ENCODE data around the gene LDB3. TPM values are rescaled to one million over a fixed set of nuclear protein-coding genes. Genes with fewer than 3 reads are reported as not detected.
"Not testable (repeated sequence)": the region's sequence is repeated elsewhere in the genome, so short reads cannot be mapped to it uniquely, and the experiment has no call there.

The LDB3 gene
- total and polyA plus RNA-seq, 3 donors from 2014 or later: 2.7 to 20.3 (median 3.6) TPM

- Histone ChIP-seq H3K36me3 (ENCODE audit: low read depth, missing control alignments) (no peaks in the 10 kb centered on the region), H3K27me3 (no peaks in the 10 kb centered on the region), H3K4me3 (no peak overlapping the region), H3K9me3 (no peaks in the 10 kb centered on the region), H3K27ac (no peak overlapping the region), H3K4me1 (peaks cover 7% of the 10 kb centered on the region)
- intact Hi-C loops (cut with DNase I; ENCODE audit: low total_unique reads): no loop called here
- WGBS, 2 donors: 73 to 95% methylated on average over 5 of the region's 5 CpGs
- DNase-seq: peak; percentile 3
- TF ChIP-seq POLR2A (IDR thresholded peaks at IDR 0.05) (no peak), CTCF (IDR thresholded peaks at IDR 0.05) (no peak)
Observed at GRCh38 chr10:86644152-86644793, 24.0 kb upstream of the LDB3 start.

GRCh38 chr10:86644794-86645445, 23.4 kb upstream of the LDB3 start:
- Histone ChIP-seq H3K4me1 (peaks cover 12% of the 10 kb centered on the region), H3K4me3 (no peak overlapping the region), H3K27me3 (no peaks in the 10 kb centered on the region), H3K27ac (no peak overlapping the region), H3K9me3 (no peaks in the 10 kb centered on the region), H3K36me3 (ENCODE audit: low read depth, missing control alignments) (no peaks in the 10 kb centered on the region)
- DNase-seq: peak; percentile 4
- intact Hi-C loops (cut with DNase I; ENCODE audit: low total_unique reads): no loop called here
- WGBS, 2 donors: 69 to 98% methylated on average over 2 to 5 of the region's 5 CpGs
- TF ChIP-seq POLR2A (IDR thresholded peaks at IDR 0.05) (no peak), CTCF (IDR thresholded peaks at IDR 0.05) (no peak)

GRCh38 chr10:86645621-86646165, 22.6 kb upstream of the LDB3 start:
- WGBS, 2 donors: 98 to 100% methylated on average over 5 of the region's 5 CpGs

GRCh38 chr10:86646532-86646931, 21.8 kb upstream of the LDB3 start:
- intact Hi-C loops (cut with DNase I; ENCODE audit: low total_unique reads): no loop called here
- H3K36me3 ChIP-seq (ENCODE audit: low read depth, missing control alignments): no peaks in the 10 kb centered on the region
- no peaks in the 10 kb centered on the region for H3K27me3 ChIP-seq
- no peak overlapping the region for H3K4me3 ChIP-seq
- H3K4me1 ChIP-seq: peaks cover 12% of the 10 kb centered on the region
- no peak overlapping the region for H3K27ac ChIP-seq
- no peaks in the 10 kb centered on the region for H3K9me3 ChIP-seq
- TF ChIP-seq POLR2A (IDR thresholded peaks at IDR 0.05) (no peak), CTCF (IDR thresholded peaks at IDR 0.05) (no peak)
- peak; percentile 7 for DNase-seq
- 84 to 85% methylated on average over 5 of the region's 5 CpGs for WGBS, 2 donors

More at GRCh38 chr10:86645621-86646165, 22.6 kb upstream of the LDB3 start:
- H3K27me3 ChIP-seq; H3K36me3 ChIP-seq (ENCODE audit: low read depth, missing control alignments); H3K9me3 ChIP-seq; intact Hi-C loops (cut with DNase I; ENCODE audit: low total_unique reads); H3K4me3 ChIP-seq; DNase-seq; H3K27ac ChIP-seq: not testable (repeated sequence)
- peaks cover 12% of the 10 kb centered on the region for H3K4me1 ChIP-seq

GRCh38 chr10:86646933-86647332, 21.4 kb upstream of the LDB3 start:
- Histone ChIP-seq H3K36me3 (ENCODE audit: low read depth, missing control alignments) (no peaks in the 10 kb centered on the region), H3K27me3 (no peaks in the 10 kb centered on the region), H3K4me1 (peaks cover 12% of the 10 kb centered on the region), H3K27ac (no peak overlapping the region), H3K9me3 (no peaks in the 10 kb centered on the region), H3K4me3 (no peak overlapping the region)
- WGBS, 2 donors: 76 to 89% methylated on average over 6 of the region's 6 CpGs
- intact Hi-C loops (cut with DNase I; ENCODE audit: low total_unique reads): no loop called here
- TF ChIP-seq CTCF (IDR thresholded peaks at IDR 0.05) (no peak), POLR2A (IDR thresholded peaks at IDR 0.05) (no peak)
- peak; percentile 11 for DNase-seq
